ENCODE results near the gene MUC2.

MUC2 gene

DNA sequence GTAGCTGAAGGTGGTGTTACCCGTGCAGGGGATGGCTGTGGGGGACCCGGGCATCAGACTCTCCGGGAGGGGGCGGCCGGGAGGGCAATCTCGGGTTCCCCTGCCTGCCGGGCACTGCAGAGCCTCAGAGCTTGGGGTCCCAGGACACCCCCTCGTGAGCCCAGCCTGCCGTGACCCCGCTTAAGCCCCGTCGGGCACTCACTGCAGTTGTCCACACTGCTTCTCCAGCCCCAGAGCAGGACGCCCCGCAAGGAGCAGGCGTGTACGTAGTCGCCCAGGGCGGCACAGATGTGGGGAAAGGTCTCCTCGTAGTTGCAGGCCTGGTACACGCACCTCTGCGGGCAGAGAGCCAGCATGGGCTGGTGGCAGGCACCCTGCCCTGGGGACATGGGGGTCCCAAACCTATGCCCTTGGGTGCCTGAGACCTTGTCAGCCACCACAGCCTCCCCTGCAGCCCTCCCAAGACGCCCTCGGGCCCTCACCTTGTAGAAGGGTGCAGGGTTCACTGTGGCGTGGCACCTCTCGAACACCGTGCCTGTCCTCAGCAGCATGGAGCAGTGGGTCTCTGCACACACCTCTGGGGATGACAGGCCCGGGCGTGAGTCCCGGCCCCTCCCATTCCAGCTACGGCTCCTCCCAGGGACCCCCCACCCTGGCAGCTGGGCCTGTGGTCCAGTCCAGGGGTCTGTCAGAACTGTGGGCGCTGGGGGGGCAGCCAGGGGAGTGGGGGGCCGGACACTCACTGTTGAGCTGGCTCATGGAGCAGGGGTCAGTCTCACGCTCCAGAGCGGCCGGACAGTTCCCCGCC is 47.0 kb upstream of the MUC2 start:
- DNase-seq (ENCODE audit: low read depth) = no peak

DNA sequence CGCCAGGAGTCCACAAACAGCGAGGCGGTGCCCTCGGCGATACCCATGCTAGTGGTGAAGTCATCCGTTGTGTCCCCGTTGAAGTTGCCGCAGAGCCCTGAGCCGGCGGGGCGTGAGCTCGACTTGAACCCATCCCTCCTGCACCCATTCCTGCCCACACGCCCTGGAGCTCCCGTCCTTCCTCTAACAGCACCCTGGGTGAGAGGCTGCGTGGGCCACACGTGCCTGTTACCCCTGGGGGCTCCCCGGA is 46.5 kb upstream of the MUC2 start:
- peak; percentile 28 for DNase-seq (ENCODE audit: low read depth)
- no peak overlapping the region for H3K4me3 ChIP-seq (ENCODE audit: low read depth, low read length)
- TF ChIP-seq MYC (IDR thresholded peaks at IDR 0.05; ENCODE audit: low read depth, low read length) (no peak), POLR2A (IDR thresholded peaks at IDR 0.05; ENCODE audit: extremely low read depth, insufficient read length) (no peak)
- TF ChIP-seq, protein P1, sequence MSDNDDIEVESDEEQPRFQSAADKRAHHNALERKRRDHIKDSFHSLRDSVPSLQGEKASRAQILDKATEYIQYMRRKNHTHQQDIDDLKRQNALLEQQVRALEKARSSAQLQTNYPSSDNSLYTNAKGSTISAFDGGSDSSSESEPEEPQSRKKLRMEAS (IDR thresholded peaks at IDR 0.05; ENCODE audit: low read depth, low read length) = no peak
- TF ChIP-seq, protein P2, sequence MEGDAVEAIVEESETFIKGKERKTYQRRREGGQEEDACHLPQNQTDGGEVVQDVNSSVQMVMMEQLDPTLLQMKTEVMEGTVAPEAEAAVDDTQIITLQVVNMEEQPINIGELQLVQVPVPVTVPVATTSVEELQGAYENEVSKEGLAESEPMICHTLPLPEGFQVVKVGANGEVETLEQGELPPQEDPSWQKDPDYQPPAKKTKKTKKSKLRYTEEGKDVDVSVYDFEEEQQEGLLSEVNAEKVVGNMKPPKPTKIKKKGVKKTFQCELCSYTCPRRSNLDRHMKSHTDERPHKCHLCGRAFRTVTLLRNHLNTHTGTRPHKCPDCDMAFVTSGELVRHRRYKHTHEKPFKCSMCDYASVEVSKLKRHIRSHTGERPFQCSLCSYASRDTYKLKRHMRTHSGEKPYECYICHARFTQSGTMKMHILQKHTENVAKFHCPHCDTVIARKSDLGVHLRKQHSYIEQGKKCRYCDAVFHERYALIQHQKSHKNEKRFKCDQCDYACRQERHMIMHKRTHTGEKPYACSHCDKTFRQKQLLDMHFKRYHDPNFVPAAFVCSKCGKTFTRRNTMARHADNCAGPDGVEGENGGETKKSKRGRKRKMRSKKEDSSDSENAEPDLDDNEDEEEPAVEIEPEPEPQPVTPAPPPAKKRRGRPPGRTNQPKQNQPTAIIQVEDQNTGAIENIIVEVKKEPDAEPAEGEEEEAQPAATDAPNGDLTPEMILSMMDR (IDR thresholded peaks at IDR 0.05; ENCODE audit: low read depth, low read length) = no peak

More for the DNA sequence above, 47.0 kb upstream of the MUC2 start:
- no peak for TF ChIP-seq POLR2A (IDR thresholded peaks at IDR 0.05; ENCODE audit: extremely low read depth, insufficient read length)
- no peak for TF ChIP-seq MYC (IDR thresholded peaks at IDR 0.05; ENCODE audit: low read depth, low read length)
- TF ChIP-seq, protein P2 (IDR thresholded peaks at IDR 0.05; ENCODE audit: low read depth, low read length) = no peak
- TF ChIP-seq, protein P1 (IDR thresholded peaks at IDR 0.05; ENCODE audit: low read depth, low read length) = no peak
- H3K4me3 ChIP-seq (ENCODE audit: low read depth, low read length) = no peak overlapping the region

DNA sequence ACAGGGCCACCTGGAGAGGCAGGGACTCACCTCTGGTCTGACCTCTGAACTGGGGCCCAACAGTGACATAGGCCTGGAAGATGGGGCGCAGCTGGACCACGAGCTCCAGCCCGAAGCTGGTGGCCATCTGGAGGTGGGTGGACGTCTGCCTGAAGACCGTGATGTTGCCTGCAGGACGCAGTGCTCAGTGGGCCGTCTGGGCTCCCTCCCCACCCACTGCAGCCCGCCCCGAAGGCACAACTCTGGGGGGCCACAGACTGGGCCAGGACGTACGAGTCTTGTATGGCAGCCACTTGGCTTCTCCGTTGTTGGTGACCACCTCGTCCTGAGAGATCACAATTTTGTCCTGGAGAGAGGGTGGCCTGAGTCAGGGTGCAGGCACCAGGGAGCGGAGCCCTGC is 46.1 kb upstream of the MUC2 start:
- H3K4me3 ChIP-seq (ENCODE audit: low read depth, low read length) = no peak overlapping the region
- no peak for DNase-seq (ENCODE audit: low read depth)
- TF ChIP-seq, protein P1 (IDR thresholded peaks at IDR 0.05; ENCODE audit: low read depth, low read length) = no peak
- TF ChIP-seq POLR2A (IDR thresholded peaks at IDR 0.05; ENCODE audit: extremely low read depth, insufficient read length) = no peak
- TF ChIP-seq MYC (IDR thresholded peaks at IDR 0.05; ENCODE audit: low read depth, low read length) = no peak
- TF ChIP-seq, protein P2 (IDR thresholded peaks at IDR 0.05; ENCODE audit: low read depth, low read length) = no peak

DNA sequence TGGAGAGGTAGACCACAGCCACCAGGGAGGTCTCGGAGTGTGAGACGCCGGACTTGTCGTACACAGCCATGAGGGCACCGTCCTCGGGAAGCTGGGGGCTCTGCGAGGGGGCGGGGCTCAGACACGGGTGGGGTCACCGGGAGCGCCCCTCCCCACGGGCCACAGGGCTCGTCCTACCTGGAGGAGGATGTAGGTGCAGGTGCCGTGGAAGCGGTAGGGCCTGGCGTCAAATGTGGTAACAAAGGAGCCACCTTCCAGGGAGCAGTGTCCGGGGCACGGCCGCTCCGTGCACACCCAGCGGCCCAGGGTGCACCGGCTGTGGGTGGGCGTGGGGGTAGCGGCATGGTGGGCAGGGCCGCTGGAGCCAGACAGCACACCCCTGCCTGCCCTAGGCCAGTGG is 45.6 kb upstream of the MUC2 start:
- no peak overlapping the region for H3K4me3 ChIP-seq (ENCODE audit: low read depth, low read length)
- TF ChIP-seq, protein P2 (IDR thresholded peaks at IDR 0.05; ENCODE audit: low read depth, low read length) = no peak
- TF ChIP-seq POLR2A (IDR thresholded peaks at IDR 0.05; ENCODE audit: extremely low read depth, insufficient read length) (no peak), MYC (IDR thresholded peaks at IDR 0.05; ENCODE audit: low read depth, low read length) (no peak)
- TF ChIP-seq, protein P1 (IDR thresholded peaks at IDR 0.05; ENCODE audit: low read depth, low read length) = no peak
- DNase-seq (ENCODE audit: low read depth) = no peak

DNA sequence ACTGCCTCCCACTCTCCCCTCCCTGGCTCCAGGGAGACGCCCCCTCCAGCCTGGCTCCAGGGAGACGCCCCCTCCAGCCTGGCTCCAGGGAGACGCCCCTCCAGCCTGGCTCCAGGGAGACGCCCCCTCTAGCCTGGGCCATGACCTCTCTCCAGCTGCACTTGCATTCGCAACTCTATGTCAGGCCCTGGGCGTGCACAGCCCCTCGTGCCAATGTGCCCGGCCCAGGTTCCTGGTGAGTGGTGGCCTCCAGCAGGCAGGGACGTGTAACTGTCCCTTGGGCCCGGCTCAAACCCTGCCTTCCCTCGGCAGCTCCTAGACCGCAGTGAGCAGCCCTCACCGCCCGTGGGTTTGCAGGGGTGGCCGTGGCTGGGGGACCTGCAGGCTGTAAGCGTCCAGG is 45.0 kb upstream of the MUC2 start:
- TF ChIP-seq, protein P2 (IDR thresholded peaks at IDR 0.05; ENCODE audit: low read depth, low read length) = no peak
- no peak for TF ChIP-seq POLR2A (IDR thresholded peaks at IDR 0.05; ENCODE audit: extremely low read depth, insufficient read length)
- no peak for TF ChIP-seq MYC (IDR thresholded peaks at IDR 0.05; ENCODE audit: low read depth, low read length)
- TF ChIP-seq, protein P1 (IDR thresholded peaks at IDR 0.05; ENCODE audit: low read depth, low read length) = no peak
- peak; percentile 41 for DNase-seq (ENCODE audit: low read depth)

More for the DNA sequence above, 45.0 kb upstream of the MUC2 start:
- no peak overlapping the region for H3K4me3 ChIP-seq (ENCODE audit: low read depth, low read length)
